ENCODE results near the gene TRAF2.

TRAF2 gene

DNA sequence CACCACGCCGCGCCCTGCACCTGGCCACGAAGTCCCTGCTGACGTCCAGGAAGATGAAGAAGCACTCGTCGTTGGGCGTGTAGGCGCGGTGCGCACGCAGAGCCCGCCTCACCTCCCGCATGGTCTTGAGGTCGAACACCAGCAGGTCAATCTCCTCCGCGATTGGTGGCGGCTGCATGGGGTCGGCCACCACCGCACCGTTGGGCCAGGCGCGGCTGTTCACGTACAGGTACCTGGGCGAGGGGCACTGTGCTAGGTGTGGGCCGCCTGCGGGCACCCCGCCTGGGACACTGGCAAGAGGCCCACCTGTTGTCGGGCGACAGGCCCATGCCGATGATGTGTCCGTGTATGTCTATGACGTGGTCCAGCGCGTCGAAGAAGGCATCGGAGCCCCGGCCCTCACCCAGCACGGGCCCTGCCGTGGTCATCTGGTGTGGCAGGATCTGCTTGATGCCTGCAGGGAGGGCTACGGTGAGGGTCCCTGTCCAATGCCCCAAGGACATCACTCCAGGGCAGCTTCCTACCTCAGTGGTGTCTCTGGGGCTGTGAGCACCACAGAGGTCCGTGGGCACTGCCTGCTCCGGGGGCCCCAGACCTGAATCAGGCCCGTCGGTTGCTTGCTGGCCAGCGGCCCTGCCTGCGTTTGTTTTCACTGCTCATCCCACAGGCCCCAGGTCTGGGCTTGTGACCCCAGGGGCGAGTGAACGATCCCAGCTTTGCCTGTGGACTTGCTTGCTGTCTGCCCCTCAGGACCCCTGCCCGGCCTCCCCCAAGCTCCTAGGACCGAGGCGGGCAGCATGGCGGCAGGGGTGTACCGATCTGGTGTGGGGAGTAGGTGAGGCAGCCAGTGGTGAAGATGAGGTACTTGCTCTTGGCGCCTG, 55.2 kb downstream of the TRAF2 start:
- DNase-seq, result no peak

DNA sequence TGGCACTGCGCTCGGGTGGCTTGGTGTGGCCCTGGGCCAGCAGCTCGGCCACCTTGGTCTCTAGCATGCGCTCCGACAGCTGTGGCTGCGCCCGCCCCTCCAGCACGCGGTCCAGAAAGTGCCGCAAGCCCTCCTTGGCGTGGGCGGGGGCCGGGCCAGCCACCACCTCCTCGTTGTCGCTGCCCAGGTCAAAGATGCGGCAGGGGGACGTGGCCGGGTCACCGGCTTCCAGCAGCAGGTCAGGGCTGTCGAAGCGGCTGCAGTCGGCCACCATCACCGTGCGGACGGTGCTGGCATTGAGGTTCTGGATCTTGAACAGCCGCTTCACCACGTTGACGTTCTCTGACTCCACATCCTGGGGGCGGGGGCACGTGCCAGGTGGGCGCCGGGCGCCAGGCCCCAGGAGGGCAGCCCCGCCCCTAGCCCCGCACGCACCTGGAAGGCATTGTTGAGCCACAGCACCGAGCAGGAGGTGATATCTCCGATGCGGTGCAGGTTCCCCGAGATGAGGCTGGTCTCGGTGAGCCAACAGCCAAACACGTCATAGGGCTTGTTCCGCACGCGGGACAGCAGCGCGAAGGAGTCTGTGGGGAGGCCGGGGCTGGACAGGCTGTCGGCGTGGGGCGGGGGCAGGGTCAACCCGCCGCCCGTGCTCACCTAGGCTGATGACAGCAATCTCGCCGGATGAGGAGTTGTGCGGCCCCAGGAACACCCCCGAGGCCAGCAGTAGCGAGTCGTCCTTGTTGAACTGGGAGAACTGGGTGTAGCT, 56.0 kb downstream of the TRAF2 start:
- peak; percentile 17 for DNase-seq

DNA sequence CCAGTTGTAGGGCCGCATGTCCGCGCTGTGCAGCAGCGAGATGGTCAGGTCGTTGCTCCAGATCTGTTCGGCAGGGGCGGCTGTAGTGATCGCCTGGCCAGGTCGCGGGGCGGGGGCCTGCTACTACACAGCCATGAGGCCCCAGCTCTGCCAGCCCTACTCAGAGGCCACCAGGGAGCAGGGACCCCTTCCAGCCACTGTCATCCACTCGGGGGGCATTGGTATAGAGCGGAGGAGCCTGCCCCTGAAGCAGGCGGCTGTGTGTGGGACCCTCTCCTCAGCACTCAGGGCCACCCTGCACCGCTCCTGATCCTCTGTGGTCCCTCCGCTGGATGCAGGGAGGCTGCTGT, 56.5 kb downstream of the TRAF2 start:
- no peak for DNase-seq

DNA sequence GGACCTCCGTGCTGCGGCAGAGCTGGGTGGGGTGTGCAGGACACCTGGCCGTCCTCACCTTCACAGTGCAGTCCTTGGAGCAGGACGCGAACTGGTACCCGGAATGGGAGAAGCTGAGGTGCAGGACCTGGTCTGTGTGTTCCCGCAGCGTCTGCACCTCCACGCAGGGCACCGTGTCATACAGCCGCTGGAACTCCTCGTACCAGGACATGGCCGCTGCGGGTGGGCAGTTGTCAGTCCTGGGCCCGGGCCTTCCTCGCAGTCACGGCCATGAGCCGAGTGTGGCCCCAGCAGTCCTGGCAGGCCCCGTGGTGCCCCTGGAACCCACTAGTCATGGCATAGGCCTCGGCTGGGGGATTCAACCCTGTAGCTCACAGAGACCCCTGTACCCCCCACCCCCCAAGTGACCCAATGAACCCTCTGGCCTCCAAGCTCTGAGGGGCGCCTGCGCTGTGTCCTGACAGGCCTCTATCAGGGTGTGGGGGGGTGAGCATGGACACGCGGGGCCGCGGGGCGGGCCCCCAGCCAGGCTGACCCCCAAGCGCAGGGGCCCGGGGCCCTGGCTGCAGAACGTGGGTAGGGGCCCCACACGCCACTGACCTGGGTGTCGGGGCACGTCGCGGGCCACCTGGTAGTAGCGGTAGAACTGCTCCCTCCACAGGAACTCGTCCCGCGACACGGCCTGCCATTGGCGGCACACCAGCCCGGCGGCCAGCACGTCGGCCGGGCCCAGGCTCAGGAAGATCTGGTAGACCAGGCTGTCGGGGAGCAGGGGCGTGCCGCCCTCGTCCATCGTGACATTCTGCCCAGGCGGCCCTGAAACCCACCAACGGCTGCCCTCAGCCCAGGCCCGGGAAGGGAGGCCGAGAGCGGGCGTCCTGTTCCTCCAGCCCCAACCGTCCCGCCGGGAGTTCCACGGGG, 57.2 kb downstream of the TRAF2 start:
- DNase-seq, result peak; percentile 19

DNA sequence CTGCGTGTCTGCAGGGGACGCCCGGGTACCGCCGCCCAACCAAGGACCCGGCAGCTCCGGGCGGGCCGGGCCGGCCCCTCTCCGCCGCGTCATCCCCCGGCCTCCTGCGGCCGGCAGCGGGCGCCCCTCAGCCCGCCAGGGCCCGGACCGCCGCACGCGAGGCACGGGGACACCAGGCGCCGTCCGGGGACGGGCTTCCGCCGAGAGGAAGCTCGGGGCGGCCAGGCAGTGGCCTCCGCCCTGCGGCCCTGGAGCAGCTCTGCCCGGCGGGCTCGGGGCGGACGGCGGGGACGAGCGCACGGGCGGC, 57.8 kb downstream of the TRAF2 start:
- no peak for DNase-seq

DNA sequence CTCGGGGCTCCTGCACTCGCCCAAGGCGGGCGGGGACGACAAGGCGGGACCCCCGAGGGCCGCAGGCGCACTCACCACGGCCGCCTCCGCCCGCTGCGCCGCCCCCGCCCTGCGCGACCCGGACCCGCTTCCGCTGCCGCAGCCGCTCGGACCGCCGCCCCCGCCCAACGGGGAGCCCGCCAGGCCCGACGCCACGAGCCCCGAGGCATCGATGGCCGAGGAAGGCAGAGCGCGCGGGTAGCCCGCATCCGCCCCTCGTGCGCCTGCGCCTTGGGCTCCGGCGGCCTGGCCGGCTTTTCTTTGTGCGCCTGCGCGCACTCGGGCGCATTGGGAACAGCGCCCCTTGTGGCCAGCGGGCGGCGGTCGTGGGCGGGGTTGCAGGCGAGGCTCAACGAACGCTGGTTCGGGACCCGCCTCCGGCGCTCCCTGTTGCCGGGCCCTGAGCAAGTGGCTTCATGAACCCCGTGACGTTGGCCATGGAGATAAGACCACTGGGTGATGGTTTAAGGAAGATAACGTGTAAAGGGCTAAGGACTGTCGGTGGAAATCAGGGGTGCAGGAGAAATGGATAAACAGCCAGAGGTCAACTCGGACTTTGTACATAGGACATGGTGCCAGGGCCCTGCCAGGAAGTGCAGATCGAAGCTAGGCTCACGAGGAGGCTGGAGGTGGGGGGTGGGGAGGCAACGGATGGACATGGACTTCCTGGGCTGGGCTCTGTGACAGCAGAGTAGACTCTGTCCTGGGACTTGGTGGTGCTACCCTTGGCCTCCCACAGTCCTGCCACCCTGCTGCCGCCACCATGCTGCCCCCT, 58.4 kb downstream of the TRAF2 start, which contains the start of the genes C8G and FBXW5:
TSS of gene C8G (plus strand) at position 725 of the 814 bp plus-strand sequence. CDS start at position 803, 78 bp downstream.
TSS of gene FBXW5 (minus strand) at position 220 of the 814 bp plus-strand sequence. CDS start 655 bp downstream, outside the sequence.
- peak; percentile 93 for DNase-seq

DNA sequence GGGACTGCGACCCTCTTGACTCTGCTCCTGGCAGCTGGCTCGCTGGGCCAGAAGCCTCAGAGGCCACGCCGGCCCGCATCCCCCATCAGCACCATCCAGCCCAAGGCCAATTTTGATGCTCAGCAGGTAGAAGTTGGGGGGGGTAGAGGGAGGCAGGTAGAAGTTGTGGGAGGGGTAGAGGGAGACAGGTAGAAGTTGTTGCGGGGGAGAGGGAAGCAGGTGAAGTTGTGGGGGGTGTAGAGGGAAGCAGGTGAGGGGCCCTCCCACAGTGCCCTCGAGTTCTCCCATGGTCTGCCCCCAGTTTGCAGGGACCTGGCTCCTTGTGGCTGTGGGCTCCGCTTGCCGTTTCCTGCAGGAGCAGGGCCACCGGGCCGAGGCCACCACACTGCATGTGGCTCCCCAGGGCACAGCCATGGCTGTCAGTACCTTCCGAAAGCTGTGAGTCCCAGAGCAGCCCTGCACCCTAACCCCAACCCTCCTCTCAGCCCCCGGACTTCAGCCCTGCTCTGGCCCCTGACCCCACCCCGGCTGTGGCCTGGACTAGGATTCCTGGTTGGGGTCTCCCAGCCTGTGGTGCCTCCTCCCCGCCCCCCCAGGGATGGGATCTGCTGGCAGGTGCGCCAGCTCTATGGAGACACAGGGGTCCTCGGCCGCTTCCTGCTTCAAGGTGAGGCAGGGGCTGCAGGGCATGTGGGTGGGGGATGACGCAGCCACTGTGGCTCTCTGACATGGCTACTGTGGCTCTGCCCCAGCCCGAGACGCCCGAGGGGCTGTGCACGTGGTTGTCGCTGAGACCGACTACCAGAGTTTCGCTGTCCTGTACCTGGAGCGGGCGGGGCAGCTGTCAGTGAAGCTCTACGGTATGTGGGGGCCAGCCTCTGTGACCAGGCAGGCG, 59.3 kb downstream of the TRAF2 start:
- no peak for DNase-seq

DNA sequence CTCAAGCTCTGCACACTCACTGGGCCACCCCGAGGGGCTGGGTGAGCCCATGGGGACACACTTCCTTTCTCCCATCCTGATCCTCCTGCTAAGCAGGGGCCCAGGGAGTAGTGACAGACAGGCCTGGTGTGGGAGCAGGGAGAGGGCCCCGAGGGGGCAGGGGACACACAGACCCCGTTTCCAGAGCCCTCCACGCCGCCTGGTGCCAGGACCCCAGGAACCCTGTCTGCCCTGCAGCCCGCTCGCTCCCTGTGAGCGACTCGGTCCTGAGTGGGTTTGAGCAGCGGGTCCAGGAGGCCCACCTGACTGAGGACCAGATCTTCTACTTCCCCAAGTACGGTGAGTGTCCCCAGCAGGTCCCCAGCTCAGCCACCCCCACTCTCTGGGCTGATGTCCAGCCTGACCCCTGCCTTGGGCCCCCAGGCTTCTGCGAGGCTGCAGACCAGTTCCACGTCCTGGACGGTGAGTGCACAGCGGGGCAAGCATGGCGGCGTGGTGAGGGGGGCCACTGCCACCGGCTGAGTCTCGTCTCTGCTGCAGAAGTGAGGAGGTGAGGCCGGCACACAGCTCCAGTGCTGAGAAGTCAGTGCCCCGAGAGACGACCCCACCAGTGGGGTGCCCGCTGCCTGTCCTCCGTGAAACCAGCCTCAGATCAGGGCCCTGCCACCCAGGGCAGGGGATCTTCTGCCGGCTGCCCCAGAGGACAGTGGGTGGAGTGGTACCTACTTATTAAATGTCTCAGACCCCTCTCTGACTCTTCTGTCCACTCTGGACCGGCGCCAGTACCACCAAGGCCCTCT, 60.1 kb downstream of the TRAF2 start:
- no peak for DNase-seq

DNA sequence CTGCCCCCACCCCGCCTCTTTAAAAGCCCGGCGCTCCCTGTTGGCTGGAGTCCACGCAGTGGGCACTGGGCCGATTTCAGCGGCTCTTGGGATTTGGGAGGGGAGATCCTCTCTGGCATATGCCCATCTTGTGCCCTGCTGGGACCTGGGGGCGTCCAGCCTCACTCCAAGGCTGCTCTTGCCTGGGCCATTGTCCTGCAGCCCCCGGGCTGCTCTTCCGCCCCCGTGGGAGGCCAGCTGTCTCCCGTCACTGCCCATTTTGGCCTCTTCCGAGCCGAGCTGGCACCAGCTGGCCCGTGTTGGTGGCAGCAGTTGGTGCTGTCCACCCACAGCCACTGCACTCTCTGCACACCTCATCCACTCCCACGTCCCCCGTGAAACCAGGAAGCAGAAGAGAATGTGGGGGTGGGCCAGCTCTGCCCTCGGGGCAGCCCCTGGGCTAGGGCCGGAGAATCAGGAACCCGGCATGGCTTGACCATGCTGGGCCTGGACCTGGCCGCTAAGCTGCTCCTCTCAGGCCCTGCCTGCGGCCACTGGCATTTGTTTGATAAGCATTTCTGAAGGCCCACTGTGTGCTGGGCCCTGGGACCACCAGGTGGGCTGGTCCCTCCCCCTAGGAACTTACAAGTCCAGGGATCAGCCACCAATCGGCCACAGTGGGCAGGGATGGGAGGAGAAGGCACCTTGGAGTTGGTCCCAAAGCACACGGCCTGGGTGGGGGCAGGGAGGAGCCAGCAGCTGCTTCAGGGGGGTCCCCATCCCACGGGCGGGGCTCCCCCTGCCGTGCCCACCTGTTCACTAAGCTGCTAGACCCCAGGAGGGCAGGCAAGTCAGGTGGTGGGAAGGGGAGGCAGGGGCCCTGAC, 60.9 kb downstream of the TRAF2 start:
- no peak for DNase-seq

DNA sequence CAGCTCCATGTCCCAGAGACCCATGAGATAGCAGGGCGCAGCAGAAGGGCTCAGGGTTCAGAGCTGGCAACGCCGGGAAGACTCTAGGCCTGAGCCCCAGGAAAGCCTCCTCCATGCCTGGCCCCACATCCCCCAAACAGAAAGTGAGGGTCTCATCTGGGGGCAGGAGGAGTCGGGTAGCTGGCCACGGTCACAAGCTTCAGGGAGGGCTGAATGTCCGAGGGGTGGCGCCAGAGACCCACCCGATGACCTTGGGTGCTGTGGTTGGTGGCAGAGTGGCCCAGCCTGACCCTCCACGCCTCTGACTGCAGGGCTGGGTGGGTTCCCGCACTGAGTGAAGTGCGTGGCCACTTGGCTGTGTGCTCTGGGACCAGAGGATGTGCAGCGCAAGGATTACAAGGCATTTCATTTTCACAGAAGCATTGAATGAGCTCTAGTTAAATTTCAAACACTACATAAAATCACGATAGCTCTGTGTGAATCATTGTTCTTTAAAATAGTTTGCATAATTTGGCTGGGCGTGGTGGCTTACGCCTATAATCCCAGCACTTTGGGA, 61.7 kb downstream of the TRAF2 start:
- DNase-seq, result no peak

DNA sequence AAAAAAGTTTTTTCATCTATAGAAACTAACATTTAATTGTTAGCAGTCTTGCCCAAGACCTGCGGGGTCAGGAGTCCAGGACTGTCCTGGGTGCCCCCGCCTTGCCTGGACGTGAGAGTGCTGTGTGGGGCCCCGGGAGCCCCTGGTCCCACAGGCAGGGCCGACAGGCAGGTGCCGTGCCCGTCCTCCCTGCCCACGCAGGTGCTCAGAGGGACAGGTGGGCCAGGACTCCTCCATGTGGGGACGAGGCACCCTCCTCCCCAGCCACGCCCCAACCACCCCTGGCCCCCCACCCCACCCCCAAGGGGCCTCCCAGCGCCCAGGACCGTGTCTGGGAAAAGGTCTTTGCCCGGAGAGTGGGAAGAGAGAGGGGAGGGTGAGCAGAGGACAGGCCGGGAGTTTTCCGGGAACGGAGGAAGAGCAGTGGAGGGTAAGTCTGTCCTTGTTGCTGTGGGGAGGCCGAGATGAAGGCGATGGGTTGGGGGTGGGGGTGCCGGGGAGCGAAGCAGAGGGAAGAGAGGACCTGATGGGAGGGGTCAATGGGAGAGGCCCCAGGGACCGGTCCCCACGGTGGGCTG, 63.0 kb downstream of the TRAF2 start:
- no peak for DNase-seq

DNA sequence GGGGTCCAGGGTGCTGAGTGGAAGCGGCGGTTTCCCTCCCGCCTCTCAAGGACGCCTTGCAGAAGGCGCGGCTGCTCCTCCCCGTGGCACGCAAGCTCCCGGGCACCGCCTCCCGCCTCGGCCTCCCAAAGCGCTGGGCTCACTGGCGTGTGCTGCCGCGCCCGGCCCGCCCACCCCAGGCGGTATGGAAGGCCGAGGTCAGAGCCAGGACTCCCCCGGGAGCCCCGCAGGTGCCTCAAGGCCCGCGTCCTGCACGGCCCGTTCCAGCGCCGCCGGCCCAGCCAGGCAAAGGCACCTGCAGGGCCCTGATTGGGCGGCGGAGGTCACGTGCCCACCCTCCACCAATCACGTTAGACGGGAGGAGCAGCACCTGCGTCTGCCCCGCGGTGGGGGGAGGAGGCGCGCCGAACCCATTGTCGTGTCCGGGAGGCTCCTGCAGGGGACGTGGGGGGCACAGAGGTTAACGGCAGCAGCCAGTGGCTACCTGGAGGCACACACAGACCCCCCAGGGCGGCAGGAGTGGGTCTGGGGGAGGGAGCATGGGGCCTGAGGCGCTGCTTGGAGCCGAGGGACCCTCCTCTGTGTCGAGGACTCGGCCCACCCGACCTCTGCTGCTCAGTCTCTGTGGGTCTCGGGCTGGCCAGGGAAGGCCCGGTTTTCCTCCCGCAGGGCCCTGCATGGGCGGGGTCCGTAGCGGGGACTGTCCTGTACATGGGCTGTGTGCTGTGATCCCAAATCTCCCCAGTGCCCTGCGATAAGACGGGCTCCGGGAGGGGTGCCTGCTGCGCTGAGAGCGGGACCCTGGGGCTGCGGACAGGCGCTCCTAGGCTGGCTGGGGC, 63.7 kb downstream of the TRAF2 start:
- peak; percentile 97 for DNase-seq

DNA sequence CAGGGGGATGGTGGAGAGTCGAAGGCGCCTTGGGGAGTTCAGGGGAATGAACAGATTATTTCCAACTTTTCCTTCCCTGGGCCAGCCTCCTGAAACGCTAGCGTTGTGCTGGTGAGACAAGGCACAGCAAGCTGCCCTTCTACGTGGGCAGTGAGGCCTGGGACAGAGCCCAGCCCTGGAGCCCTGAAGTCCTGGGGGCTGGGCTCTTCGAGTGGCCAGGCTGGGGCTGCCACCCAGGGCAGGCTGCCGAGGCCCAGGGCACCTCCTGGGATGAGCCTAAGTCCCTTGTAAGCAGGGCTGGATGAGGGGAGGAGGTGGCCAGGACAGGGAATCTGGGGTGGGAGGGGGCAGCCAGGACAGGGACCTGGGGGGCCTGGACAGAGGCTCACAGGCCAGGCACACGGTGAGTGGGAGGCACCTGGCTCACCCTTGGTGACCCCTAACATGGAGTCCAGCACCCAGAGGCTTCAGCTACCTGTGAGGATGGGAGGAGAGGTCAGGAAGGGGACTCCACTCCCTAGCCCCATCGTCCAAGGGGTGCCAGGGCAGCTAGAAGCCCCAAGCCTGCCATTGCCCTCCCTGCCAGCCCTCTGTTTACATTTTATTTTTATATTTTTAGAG, 64.5 kb downstream of the TRAF2 start:
- no peak for DNase-seq

DNA sequence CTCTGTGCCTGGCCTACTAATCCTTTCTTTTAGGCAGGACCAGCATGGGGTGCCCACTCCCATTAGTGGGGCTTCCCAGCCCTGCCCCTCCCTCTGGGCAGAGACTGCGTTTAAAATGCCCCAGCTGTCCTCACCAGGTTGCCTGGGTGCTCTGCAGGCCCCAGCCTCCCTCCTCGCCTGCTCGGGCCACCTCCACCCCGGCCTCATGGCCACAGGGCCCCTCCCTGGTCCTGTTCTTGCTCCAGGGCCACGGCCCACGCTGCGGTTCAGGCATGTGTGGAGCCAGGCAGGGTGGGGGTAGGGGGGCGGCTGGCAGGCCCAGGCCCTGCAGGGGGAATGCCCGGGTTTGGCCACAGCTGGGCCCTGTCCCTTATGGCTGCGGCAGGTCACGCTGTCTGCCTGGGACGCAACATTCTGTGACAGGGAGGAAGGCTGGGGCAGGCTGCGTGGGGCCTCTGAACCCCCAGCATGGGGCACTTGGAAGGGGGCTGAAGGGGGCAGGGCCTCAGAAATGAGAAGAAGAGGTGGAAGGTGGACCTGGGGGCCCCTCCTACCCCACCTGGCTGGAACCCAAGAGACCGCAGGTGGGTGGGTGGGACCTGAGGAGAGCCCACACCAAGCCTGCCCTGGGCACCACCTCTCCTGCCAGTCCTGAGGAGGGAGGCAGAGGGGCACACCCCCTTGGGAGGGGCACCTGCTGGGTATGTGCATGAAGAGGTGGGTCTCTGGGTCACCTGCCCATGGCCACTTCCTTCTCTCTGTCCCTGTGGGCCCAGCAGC, 65.4 kb downstream of the TRAF2 start, which contains the start of gene LCN12:
TSS of gene LCN12 (plus strand) at position 733 of the 780 bp plus-strand sequence. CDS start 55 bp downstream, outside the sequence.
- DNase-seq, result no peak

DNA sequence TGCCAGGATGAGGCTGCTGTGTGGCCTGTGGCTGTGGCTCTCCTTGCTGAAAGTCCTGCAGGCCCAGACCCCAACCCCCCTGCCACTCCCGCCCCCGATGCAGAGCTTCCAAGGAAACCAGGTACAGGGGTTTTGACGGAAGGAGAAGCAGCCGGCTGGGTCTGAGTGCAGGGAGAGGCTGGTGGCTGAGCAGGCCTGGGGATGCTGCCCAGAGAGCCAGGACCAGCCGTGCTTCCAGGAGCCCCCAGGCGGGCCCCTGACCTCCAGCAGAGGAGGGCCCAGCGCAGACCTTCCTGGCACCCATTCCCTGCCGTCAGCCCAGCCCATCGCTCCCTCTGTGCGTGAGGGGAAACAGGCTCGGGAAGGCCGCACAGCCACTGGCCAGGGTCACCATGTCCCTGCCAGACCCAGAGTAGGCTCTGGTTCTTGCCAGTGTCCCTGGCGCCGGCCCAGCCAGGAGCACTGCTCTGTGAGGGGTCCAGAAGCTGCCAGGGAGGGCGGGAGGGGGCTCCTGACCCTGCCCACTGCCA, 66.1 kb downstream of the TRAF2 start:
- no peak for DNase-seq
